Dermis lymphatic vessel endothelial cell (primary cell): Measurements from ENCODE around the gene MAB21L4. TPM values are rescaled to one million over a fixed set of nuclear protein-coding genes. Genes with fewer than 3 reads are reported as not detected.

Experiments
- total RNA-seq: library from RNA; depleted of rRNA; stranded (reverse); fragments of >200 nt; gene quantifications from 2 replicates; pipeline ENCODE4 v1.2.1, GENCODE V29; 2014

MAB21L4 gene
- total RNA-seq, result not detected in 2 replicates

DNA sequence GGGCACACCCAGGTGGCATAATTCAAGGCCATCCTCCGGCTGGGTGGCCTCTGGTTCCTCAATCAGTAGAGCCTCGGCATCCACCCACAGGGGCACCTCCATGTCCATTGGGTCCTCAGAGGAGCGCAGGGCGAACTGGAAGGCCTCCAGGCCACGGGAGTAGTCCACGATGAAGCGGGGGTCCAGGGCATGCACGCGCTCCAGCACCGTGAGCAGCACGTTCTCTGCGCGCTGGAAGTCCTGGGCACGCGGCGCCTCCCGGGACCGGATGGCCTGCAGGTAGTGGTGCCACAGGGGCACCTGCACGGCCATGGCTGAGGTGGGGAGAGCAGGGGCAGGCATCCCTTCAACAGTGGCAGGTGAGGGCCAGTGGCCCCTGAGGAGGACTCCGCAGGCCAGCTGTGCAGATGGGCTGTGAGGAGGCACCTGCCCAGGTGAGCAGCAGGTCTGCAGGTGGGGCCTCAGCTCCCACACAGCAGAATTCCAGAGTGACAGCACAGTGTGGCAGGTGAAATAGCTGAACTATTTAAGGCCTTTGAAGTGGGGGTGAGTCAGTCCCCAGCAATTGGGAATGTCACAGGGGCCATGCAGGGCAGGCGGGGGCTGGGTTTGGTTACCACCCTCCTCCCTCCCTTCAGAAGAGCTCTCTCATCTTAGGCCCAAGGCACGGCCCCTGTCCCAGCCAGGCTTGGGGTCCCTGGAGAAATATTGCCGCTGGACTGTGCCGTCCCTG lies at the start of gene MAB21L4:
TSS of gene MAB21L4 (minus strand) at position 501 of the 733 bp plus-strand sequence. CDS start at position 342, 159 bp downstream.

DNA sequence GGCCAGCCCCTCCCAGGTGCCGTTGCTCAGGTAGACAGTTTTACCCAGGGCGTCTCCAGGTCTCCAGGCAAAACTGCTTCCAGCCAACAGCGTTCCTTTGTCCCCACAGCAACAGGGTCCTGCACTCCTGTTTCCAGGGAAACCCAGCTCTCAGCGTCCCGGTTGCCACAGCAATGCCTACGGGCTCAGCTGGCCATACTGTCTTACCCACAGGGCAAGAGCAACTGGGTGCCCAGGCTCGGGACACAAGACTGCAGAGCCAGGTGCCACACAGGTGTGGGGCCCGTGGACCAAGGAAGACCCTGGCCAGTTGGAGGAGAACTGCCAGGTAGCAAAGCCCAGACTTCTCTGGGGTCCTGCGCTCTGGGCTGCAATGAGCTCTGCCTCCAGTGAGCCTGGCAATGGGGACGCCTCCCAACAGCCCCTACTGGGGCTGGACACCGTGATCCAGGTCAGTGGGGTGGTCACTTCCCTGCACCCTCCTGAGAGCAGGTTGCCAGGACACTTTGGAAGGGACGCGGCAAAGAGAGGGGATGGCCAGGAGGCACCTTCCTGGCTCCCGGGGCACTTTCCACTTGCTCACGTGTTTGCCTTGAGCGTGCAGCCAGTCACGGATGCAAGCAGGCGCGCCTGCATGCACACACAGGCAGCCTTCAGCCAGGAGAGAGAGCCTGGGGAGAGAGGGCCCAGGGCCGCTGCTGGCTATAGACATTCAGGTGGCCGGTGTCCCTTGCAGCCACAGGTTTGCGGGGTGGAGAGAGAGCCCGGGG lies 10.4 kb upstream of the MAB21L4 start, which contains the start of gene CROCC2:
TSS of gene CROCC2 (plus strand) at position 196 of the 770 bp plus-strand sequence. CDS start at position 374, 178 bp downstream.

DNA sequence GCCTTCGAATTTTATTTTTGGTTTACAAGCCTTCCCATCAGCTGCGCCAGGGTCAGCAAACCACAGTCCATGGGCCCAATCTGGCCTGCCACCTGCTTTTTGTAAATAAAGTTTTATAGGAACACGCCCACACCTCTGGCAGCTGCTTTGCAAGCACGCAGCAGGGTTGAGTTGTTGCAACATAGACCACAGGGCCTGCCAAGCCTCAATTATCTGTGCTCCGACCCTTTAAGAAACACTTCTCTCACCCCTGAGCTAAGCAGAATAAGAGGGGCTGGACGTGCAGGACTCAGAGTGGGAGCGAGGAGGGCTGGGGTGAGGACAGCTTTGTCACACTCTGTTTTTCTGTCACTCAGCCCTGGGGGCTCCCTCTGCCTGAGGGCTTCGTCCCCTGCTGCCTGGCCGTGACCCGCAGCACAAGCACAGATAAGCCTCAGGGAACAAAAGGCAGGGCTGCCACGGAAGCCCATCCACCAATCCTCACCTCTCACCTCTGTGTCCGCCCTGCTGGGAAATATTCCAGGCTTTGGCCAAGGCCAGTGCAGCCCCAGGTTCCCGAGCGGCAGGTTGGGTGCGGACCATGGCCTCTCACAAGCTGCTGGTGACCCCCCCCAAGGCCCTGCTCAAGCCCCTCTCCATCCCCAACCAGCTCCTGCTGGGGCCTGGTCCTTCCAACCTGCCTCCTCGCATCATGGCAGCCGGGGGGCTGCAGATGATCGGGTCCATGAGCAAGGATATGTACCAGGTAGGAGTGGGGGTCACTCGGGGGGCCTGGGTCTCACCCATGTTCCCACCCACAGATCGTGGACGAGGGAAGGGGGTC lies 27.5 kb downstream of the MAB21L4 start, which contains the start of gene AGXT:
TSS of gene AGXT (plus strand) at position 539 of the 823 bp plus-strand sequence. CDS start at position 581, 42 bp downstream.

Other genes with a start within 250 kb of the MAB21L4 start
- not detected in 2 replicates for gene AQP12B, start 213.3 kb downstream of the MAB21L4 start, total RNA-seq
- not detected in 2 replicates for gene AQP12A, start 204.3 kb downstream of the MAB21L4 start, total RNA-seq
- under 0.01 TPM in 1 of 2 replicates, not detected in the other for gene KIF1A, start 75.9 kb downstream of the MAB21L4 start, total RNA-seq
- not detected in 2 replicates for gene AGXT, start 27.3 kb downstream of the MAB21L4 start, total RNA-seq
- gene CROCC2, start 10.2 kb upstream of the MAB21L4 start, total RNA-seq, result not detected in 2 replicates
- 17.9 and 27.4 TPM in 2 replicates for gene SNED1, start 102.5 kb upstream of the MAB21L4 start, total RNA-seq
- gene MTERF4, start 206.1 kb upstream of the MAB21L4 start, total RNA-seq, result 32.1 and 82.8 TPM in 2 replicates